Peyer's patch (tissue), 4 donors: ENCODE results near the gene SLC37A3.

Experiments
- CTCF ChIP-seq, 6 experiments: fragments of 450-650 bp in 4 of 6; fragments of 200-600 bp in 2 of 6; sonication (generic) in 1 of 6; IDR thresholded peaks; one replicate each; pipeline ENCODE4 v1.5.1; 2017 to 2019; ENCODE audit warnings: antibody characterized with exemption in 6 of 6, mild to moderate bottlenecking in 3 of 6, moderate library complexity in 1 of 6
- POLR2A ChIP-seq, 2 donors: fragments of 450-650 bp; IDR thresholded peaks; one replicate each; pipeline ENCODE4 v1.5.1; 2017; ENCODE audit warnings: antibody characterized with exemption in 2 of 2, mild to moderate bottlenecking in 2 of 2, moderate library complexity in 2 of 2

- TF ChIP-seq CTCF (IDR thresholded peaks at IDR 0.05): no peak
- no peak for TF ChIP-seq POLR2A (IDR thresholded peaks at IDR 0.05)
These were observed 8.3 kb downstream of the SLC37A3 start for GRCh38 chr7:140390034-140390433.
